ENCODE data around the gene SPTB.

The SPTB gene

DNA sequence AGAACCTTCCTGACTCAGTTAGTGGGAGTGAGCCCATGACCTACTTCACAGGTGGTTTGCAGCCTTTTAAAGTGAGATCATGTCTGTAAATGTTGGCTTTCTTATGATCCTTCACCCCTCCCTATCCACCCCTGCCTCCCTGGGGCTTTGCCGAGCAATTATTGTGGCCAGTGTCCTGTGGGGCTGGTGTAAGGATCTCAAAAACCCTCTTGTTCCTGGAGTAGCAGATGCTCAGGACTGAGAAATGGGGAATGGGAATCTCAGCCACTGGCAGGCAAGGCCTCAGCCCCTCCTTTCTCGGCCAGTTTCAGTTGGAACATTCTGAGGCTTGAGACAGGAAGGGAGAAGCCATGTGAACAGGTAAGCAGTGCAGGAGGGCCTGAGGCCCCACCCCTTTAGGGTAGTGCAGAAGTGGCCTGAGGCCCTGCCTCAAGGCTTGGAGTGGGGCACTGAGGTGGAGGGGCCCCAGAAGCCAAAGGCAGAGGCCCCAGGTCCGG lies 121.6 kb downstream of the SPTB start:
- H3K9ac ChIP-seq: no peak overlapping the region
- no peaks in the 10 kb centered on the region for H3K9me3 ChIP-seq (ENCODE audit: control insufficient read depth, low read length)
- TF ChIP-seq, protein P1, sequence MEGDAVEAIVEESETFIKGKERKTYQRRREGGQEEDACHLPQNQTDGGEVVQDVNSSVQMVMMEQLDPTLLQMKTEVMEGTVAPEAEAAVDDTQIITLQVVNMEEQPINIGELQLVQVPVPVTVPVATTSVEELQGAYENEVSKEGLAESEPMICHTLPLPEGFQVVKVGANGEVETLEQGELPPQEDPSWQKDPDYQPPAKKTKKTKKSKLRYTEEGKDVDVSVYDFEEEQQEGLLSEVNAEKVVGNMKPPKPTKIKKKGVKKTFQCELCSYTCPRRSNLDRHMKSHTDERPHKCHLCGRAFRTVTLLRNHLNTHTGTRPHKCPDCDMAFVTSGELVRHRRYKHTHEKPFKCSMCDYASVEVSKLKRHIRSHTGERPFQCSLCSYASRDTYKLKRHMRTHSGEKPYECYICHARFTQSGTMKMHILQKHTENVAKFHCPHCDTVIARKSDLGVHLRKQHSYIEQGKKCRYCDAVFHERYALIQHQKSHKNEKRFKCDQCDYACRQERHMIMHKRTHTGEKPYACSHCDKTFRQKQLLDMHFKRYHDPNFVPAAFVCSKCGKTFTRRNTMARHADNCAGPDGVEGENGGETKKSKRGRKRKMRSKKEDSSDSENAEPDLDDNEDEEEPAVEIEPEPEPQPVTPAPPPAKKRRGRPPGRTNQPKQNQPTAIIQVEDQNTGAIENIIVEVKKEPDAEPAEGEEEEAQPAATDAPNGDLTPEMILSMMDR (IDR thresholded peaks at IDR 0.05): no peak
- H2AFZ ChIP-seq: no peak overlapping the region
- peaks cover 49% of the 10 kb centered on the region for H3K4me1 ChIP-seq
- no peaks in the 10 kb centered on the region for H3K79me2 ChIP-seq
- H3K27ac ChIP-seq: no peak overlapping the region
- H3K36me3 ChIP-seq (ENCODE audit: control insufficient read depth, insufficient read depth, low read length): no peaks in the 10 kb centered on the region
- H3K27me3 ChIP-seq (ENCODE audit: control insufficient read depth, insufficient read depth, low read length): no peaks in the 10 kb centered on the region
- H3K4me2 ChIP-seq (ENCODE audit: low read length): no peak overlapping the region
- no peak overlapping the region for H3K4me3 ChIP-seq (ENCODE audit: low read depth, low read length)

DNA sequence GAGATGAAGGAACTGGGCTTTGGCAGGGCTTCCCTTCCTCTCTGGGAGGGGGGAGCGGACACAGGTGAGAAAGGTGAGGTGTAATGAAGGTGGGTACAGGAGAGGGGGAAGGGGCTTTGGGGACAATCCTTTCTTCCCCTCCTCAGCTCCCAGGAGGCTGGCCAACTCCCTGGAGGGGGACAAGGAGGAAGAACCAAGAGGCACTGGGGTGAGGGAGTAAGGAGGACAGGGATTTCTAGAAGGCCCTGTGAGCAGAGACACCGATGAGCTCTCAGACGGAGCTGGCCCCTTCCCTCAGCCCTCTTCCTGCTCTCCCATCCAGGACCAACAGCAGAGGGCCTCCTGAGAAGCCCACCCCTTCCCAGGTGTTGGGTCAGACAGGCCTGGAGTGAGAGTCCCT lies 122.1 kb downstream of the SPTB start:
- Histone ChIP-seq H3K4me1 (peaks cover 46% of the 10 kb centered on the region), H3K9ac (no peak overlapping the region)
- TF ChIP-seq, protein P1 (IDR thresholded peaks at IDR 0.05): no peak

DNA sequence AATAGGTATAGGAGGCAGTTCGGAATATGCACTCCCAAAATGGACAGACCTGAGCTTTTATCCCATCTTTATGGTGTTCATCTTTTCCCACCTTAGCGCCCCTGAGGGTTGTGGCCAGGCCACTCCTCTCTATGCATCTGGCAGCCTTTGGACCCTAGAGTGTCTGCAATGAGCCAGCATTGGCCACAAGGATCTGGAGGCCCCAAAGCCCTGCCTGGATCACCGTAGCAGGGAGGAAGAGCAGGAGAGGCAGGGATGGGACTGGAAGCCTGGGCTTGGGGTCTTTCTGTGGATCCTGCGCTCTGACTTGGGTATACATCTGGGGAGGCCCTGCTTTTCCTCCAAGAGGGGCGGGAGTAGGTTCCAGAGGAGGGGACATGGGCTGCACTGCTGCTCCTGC lies 123.0 kb downstream of the SPTB start:
- Histone ChIP-seq H3K4me1 (peaks cover 37% of the 10 kb centered on the region), H3K9me3 (ENCODE audit: control insufficient read depth, low read length) (no peaks in the 10 kb centered on the region), H3K4me3 (ENCODE audit: low read depth, low read length) (no peak overlapping the region), H3K79me2 (no peaks in the 10 kb centered on the region), H3K27me3 (ENCODE audit: control insufficient read depth, insufficient read depth, low read length) (no peaks in the 10 kb centered on the region), H3K36me3 (ENCODE audit: control insufficient read depth, insufficient read depth, low read length) (no peaks in the 10 kb centered on the region), H3K27ac (no peak overlapping the region), H3K4me2 (ENCODE audit: low read length) (no peak overlapping the region), H2AFZ (no peak overlapping the region), H3K9ac (no peak overlapping the region)
- TF ChIP-seq, protein P1 (IDR thresholded peaks at IDR 0.05): no peak

More for the DNA sequence above, 122.1 kb downstream of the SPTB start:
- Histone ChIP-seq H3K9me3 (ENCODE audit: control insufficient read depth, low read length) (no peaks in the 10 kb centered on the region), H3K4me2 (ENCODE audit: low read length) (no peak overlapping the region), H3K27me3 (ENCODE audit: control insufficient read depth, insufficient read depth, low read length) (no peaks in the 10 kb centered on the region), H3K36me3 (ENCODE audit: control insufficient read depth, insufficient read depth, low read length) (no peaks in the 10 kb centered on the region), H3K79me2 (no peaks in the 10 kb centered on the region), H2AFZ (no peak overlapping the region), H3K27ac (no peak overlapping the region), H3K4me3 (ENCODE audit: low read depth, low read length) (no peak overlapping the region)

DNA sequence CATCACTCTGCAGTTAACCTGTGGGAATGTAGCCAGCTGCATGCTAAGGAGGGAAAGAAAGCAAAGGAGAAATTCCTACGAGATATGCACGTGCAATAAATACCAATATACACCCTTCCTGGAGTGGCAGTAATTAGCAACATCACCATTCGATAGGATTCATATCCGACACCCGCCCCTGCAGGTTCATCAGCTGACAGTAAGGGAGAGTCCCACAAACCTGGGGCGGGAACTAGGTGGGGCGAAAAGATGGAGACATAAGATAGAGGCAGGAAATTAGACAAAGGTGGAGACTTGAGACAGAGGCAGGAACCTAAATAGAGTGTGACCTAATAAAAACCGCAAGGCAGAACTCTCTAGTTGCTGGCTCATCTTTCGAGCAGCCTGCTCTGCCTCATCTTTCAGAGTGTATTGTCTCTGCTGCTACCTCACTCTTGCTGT lies 123.9 kb downstream of the SPTB start:
- Histone ChIP-seq H3K27ac (no peak overlapping the region), H2AFZ (no peak overlapping the region), H3K9me3 (ENCODE audit: control insufficient read depth, low read length) (no peaks in the 10 kb centered on the region), H3K9ac (no peak overlapping the region), H3K79me2 (no peaks in the 10 kb centered on the region), H3K27me3 (ENCODE audit: control insufficient read depth, insufficient read depth, low read length) (no peaks in the 10 kb centered on the region), H3K4me2 (ENCODE audit: low read length) (peak overlapping the region; percentile 49), H3K4me3 (ENCODE audit: low read depth, low read length) (no peak overlapping the region), H3K36me3 (ENCODE audit: control insufficient read depth, insufficient read depth, low read length) (no peaks in the 10 kb centered on the region), H3K4me1 (peaks cover 28% of the 10 kb centered on the region)
- TF ChIP-seq, protein P1 (IDR thresholded peaks at IDR 0.05): no peak

DNA sequence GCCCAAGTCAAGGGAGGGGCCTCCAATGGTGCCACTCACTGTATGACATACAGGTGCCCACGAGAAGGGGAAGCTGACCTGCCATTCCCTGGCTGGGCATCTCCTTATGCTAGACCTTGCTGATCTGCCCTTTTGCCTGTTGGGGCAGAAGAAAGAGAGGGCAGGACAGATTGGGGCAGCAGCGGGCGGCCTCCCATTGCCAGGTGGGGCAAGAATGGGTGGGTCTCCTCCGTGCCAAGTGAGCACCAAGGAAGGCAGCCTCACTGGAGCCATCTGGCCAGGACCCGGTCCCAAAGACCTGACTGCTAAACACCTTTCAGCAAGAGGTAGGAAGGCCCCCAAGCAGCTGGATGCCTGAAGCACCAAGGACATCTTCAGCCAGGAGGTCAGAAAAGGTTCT lies 125.0 kb downstream of the SPTB start:
- H3K27ac ChIP-seq: no peak overlapping the region
- no peaks in the 10 kb centered on the region for H3K79me2 ChIP-seq
- no peaks in the 10 kb centered on the region for H3K27me3 ChIP-seq (ENCODE audit: control insufficient read depth, insufficient read depth, low read length)
- no peak overlapping the region for H3K4me2 ChIP-seq (ENCODE audit: low read length)
- no peaks in the 10 kb centered on the region for H3K9me3 ChIP-seq (ENCODE audit: control insufficient read depth, low read length)
- H3K36me3 ChIP-seq (ENCODE audit: control insufficient read depth, insufficient read depth, low read length): no peaks in the 10 kb centered on the region
- H2AFZ ChIP-seq: no peak overlapping the region
- H3K4me3 ChIP-seq (ENCODE audit: low read depth, low read length): no peak overlapping the region
- H3K4me1 ChIP-seq: peaks cover 24% of the 10 kb centered on the region
- TF ChIP-seq, protein P1 (IDR thresholded peaks at IDR 0.05): no peak
- H3K9ac ChIP-seq: no peak overlapping the region

Measured in parathyroid adenoma (tissue), 2 donors.